DND-41 (cell line): ENCODE data around the gene BMPR1A.

Source experiments
- CTCF ChIP-seq: IDR thresholded peaks from 2 replicates; pipeline ENCODE4 v1.5.1; 2012; ENCODE audit warnings: borderline replicate concordance, low read length, moderate library complexity, mild to moderate bottlenecking; ENCODE audit not compliant: poor library complexity, severe bottlenecking; ENCODE audit errors: extremely low read depth
- EZH2 ChIP-seq: IDR thresholded peaks from 3 replicates; pipeline ENCODE4 v1.6.1; 2012; ENCODE audit warnings: borderline replicate concordance, low read depth, mild to moderate bottlenecking, moderate library complexity, low read length, inconsistent platforms; ENCODE audit not compliant: severe bottlenecking

- TF ChIP-seq CTCF, result no peak
- no peak for TF ChIP-seq EZH2
Measured at GRCh38 chr10:86759073-86759672, 2.8 kb downstream of the BMPR1A start.
